Gastroesophageal sphincter (tissue), 3 donors: ENCODE data around the gene GLI2.

Experiments used
- EP300 ChIP-seq: sonication (generic); formaldehyde crosslinking; IDR thresholded peaks from one replicate; pipeline ENCODE4 v1.6.1; 2017; ENCODE audit warnings: antibody characterized with exemption, mild to moderate bottlenecking
- POLR2A ChIP-seq, 2 donors: fragments of 450-650 bp; IDR thresholded peaks; one replicate each; pipeline ENCODE4 v1.6.1; 2017; ENCODE audit warnings: antibody characterized with exemption in 2 of 2, mild to moderate bottlenecking in 2 of 2, moderate library complexity in 1 of 2
- POLR2AphosphoS5 ChIP-seq: sonication (generic); formaldehyde crosslinking; IDR thresholded peaks from one replicate; pipeline ENCODE4 v1.6.1; 2017; ENCODE audit warnings: antibody characterized with exemption
- TF ChIP-seq, protein P1 (sequence below), 4 experiments: fragments of 200-600 bp in 2 of 4; fragments of 450-650 bp in 2 of 4; sonication (generic) in 1 of 4; IDR thresholded peaks; one replicate each; pipeline ENCODE4 v1.5.1; 2017 to 2019; ENCODE audit warnings: antibody characterized with exemption in 4 of 4, mild to moderate bottlenecking in 2 of 4, moderate library complexity in 2 of 4

DNA sequence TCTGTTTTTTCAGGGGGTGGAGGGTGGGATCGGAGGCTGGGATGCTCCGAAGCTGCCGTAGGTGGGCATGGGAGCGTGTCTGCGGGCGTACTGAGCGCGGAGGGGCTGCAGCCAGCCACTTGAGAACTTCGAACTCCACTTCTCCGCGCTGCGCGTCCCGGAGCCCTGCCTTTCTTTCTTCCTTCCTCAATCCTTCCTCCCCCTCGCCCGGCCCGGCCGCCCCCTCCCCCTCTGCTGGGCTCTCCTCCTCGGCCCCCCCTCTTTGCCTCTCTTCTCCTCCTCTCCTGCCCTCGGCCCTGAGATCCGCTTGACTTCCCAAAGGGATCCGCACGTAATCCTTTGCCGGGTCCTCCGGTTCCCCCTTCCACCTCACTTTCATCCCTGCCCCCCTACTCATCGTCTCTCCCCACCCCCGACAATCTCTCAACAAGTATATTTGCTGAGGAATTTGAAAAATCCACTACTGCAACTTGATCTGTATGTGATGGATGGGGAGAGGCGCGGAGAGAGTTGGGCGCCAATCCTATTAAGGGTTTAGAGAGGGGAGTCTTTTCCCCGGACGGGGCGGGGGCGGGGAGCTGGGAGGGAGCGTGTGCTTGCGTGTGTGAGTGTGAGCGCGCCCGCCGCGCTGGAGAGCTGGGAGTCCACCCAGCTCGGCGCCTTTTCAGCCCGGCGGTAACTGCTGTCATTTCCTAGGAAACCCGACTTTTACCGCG lies 1.1 kb downstream of the GLI2 start:
- TF ChIP-seq, protein P1, sequence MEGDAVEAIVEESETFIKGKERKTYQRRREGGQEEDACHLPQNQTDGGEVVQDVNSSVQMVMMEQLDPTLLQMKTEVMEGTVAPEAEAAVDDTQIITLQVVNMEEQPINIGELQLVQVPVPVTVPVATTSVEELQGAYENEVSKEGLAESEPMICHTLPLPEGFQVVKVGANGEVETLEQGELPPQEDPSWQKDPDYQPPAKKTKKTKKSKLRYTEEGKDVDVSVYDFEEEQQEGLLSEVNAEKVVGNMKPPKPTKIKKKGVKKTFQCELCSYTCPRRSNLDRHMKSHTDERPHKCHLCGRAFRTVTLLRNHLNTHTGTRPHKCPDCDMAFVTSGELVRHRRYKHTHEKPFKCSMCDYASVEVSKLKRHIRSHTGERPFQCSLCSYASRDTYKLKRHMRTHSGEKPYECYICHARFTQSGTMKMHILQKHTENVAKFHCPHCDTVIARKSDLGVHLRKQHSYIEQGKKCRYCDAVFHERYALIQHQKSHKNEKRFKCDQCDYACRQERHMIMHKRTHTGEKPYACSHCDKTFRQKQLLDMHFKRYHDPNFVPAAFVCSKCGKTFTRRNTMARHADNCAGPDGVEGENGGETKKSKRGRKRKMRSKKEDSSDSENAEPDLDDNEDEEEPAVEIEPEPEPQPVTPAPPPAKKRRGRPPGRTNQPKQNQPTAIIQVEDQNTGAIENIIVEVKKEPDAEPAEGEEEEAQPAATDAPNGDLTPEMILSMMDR (IDR thresholded peaks at IDR 0.05), result no peak
- TF ChIP-seq POLR2AphosphoS5 (no peak), EP300 (no peak), POLR2A (IDR thresholded peaks at IDR 0.05) (no peak)
